Fibroblast of the conjunctiva (primary cell): Measurements from ENCODE around the gene CAPZA2.
"Not testable (repeated sequence)": the region's sequence is repeated elsewhere in the genome, so short reads cannot be mapped to it uniquely, and the experiment has no call there.

ENCODE experiments used
- DNase-seq: peaks from one replicate; pipeline ENCODE4 v3.0.0-alpha.2; 2010; ENCODE audit warnings: low read depth

CAPZA2 gene

GRCh38 chr7:116955340-116955739 is 93.0 kb downstream of the CAPZA2 start:
- DNase-seq, result no peak

- DNase-seq, result no peak
Measured at GRCh38 chr7:116955801-116956476, 93.6 kb downstream of the CAPZA2 start.

GRCh38 chr7:116956477-116956804 is 94.1 kb downstream of the CAPZA2 start:
- DNase-seq, result no peak

- no peak for DNase-seq
Measured at GRCh38 chr7:116957874-116958273, 95.5 kb downstream of the CAPZA2 start.

DNA sequence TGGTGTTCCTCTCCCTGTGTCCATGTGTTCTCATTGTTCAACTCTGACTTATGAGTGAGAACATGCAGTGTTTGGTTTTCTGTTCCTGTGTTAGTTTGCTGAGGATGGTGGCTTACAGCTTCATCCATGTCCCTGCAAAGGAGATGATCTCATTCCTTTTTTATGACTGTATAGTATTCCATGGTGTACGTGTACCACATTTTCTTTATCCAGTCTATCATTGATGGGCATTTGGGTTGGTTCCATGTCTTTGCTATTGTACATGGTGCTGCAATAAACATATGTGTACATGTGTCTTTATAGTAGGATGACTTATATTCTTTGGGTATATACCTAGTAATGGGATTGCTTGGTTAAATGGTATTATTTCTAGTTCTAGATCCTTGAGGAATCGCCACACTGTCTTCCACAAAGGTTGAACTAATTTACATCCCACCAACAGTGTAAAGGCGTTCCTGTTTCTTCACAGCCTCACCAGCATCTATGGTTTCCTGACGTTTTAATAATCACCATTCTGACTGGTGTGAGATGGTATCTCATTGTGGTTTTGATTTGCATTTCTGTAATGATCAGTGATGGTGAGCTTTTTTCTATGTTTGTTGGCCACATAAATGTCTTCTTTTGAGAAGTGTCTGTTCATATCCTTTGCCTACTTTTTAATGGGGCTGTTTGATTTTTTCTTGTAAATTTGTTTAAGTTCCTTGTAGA is 99.7 kb downstream of the CAPZA2 start:
- not testable (repeated sequence) for DNase-seq

DNA sequence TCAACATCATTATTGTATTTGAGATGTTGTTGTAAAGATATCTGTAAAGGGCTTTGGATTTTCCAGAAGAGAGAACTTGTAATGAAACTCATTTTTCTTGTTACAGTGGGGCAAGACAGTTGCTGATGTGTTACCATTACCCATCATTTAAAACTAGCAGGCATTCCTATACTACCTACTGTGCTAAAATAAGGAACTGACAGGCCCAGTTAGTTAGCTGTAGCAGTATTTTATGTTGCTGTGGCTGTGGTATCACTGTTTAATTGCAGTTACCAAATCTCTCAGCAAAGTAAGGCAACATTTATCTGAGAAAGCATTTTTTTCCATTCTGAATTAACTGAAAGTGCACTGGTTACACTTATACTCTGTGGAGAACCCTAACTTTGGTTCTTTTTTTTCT is 100.8 kb downstream of the CAPZA2 start:
- DNase-seq, result no peak

GRCh38 chr7:116966601-116967000 is 104.2 kb downstream of the CAPZA2 start:
- DNase-seq, result no peak

- no peak for DNase-seq
Measured at GRCh38 chr7:116967254-116967922, 105.0 kb downstream of the CAPZA2 start.

DNA sequence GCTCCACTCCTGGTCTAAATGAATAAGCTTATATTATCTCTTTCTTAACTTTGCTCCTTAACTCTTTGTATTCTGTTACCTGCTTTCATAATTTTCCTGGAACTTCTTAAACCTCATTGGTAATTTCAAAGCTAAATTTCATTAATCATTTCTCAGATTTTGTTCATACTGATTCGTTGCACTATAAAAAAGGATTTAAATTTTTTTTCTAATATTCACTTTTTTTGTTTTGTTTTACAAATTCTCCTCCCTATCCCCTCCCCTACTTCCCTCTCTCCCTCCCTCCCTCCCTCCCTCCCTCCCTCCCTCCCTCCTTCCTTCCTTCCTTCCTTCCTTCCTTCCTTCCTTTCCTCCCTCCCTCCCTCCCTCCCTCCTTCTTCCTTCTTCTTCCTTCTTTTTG is 105.6 kb downstream of the CAPZA2 start:
- DNase-seq, result no peak

DNA sequence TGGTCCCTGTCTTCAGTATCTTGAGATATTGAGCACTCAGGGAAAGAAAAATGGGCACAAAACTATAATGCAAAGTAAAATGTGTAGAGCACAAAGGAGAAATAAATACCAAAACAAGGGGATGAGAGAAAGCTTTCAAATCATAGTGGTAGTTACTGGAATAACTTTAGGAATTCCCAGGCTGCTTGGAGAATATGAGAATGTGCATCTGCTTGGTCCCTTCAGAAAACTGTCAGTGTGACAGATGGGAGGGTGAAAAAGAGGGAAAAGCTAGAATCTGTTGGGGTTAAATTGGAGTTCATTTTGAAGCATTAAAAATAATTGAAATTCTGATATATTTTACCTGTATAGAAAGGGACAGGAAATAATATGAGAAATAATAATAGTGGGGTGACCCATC is 106.2 kb downstream of the CAPZA2 start:
- DNase-seq, result no peak

- no peak for DNase-seq
Measured at GRCh38 chr7:116969371-116969902, 107.0 kb downstream of the CAPZA2 start.

- no peak for DNase-seq
Measured at GRCh38 chr7:116970238-116970910, 108.0 kb downstream of the CAPZA2 start.

DNA sequence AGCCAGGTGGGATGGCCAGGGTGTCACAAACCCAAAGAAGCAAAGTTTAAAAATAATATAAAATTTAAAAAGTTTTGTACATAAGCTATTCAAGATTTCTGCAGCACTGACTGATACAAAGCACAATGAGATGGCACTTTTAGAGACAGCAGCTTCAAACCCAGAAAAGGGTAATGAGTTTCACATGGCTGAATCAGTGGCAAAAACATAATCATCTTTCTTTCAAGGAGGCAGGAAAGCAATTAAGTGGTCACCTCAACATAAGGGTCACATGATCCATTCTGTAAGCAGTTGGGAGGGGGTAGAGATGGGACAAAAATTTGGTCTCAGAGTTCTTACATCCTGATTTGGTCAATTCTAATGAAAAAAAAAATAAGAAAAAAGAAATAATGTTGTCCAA is 108.8 kb downstream of the CAPZA2 start:
- not testable (repeated sequence) for DNase-seq
